Cerebellar cortex (tissue), 1 donor: ENCODE data around the gene FAHD2A.
"Not testable (repeated sequence)": the region's sequence is repeated elsewhere in the genome, so short reads cannot be mapped to it uniquely, and the experiment has no call there.

Source experiments
- DNase-seq: peaks from one replicate; pipeline ENCODE4 v3.0.0-alpha.2; 2015; ENCODE audit warnings: low spot score

Gene FAHD2A, protein sequence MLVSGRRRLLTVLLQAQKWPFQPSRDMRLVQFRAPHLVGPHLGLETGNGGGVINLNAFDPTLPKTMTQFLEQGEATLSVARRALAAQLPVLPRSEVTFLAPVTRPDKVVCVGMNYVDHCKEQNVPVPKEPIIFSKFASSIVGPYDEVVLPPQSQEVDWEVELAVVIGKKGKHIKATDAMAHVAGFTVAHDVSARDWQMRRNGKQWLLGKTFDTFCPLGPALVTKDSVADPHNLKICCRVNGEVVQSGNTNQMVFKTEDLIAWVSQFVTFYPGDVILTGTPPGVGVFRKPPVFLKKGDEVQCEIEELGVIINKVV

DNA sequence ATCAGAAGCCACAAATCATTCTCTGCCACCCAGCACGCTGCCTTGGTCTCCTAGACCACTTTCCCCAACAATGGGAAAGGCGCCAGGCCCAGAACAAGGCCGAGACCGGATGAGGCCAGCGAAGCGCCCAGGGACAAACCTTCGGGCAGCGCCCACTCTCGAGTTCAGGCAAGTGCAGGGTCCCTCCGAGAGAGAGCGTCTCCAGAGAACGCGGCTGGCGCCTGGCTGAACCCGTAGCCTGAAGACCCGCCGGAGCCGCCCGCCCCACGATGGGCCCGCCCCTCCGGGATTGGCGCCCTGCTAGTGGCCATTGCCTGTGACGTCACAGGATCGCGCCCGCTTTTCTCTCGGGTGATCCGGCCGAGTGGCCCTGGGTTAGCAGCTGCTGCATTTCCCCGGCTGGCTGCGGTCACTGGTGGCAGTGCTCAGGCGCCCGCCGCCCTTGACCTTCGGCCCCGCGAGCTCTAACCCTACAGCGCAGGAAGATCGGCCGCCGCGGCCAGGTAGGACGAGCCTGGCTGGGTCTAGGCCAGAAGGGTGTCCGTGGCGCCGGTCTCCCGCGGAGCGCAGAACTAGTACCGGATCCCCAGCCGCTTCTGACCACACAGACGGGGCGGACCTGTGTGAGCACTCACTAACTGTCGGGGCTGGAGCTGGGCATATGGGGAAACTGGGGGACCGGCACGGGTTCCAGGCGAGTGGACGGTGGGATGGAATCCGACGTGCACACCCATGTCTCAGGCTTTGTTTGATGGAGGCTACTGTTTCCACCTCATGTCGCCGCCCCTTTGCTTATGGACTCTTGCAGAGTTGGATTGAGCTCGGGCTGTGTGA, at the start of gene FAHD2A:
TSS of gene FAHD2A (plus strand) at position 339 of the 834 bp plus-strand sequence. CDS start 2,851 bp downstream, outside the sequence.
- peak; percentile 94 for DNase-seq

GRCh38 chr2:95353055-95353575, 49.4 kb upstream of the FAHD2A start:
- no peak for DNase-seq

- DNase-seq = no peak
Measured at GRCh38 chr2:95353613-95354468, 48.7 kb upstream of the FAHD2A start.

- no peak for DNase-seq
Measured at GRCh38 chr2:95354469-95354901, 48.0 kb upstream of the FAHD2A start.

DNA sequence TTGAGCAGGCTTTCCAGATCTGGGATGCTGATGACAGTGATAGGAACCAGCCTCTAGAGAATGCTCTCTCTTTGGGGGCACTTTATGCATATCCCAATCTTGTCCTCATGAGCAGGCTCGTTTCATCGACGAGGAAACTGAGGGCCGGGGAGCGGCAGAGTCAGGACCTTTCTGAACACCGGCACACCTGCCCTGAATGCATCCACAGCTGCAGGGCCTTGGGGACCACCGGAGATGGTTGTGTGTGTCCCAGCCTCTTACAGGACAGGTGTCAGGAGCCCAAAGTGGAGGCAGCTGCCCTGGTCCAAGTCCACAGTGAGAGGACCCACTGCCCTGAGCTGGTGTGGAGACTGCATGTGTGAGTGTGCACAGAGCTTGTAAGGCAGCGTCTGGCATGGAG, 47.6 kb upstream of the FAHD2A start:
- DNase-seq = no peak

DNA sequence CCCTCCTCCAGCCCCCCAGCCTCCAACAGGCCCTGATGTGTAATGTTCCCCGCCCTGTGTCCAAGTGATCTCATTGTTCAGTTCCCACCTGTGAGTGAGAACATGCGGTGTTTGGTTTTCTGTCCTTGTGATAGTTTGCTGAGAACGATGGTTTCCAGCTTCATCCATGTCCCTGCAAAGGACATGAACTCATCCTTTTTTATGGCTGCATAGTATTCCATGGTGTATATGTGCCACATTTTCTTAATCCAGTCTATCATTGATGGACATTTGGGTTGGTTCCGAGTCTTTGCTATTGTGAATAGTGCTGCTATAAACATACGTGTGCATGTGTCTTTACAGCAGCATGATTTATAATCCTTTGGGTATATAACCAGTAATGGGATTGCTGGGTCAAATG, 47.0 kb upstream of the FAHD2A start:
- DNase-seq = not testable (repeated sequence)

DNA sequence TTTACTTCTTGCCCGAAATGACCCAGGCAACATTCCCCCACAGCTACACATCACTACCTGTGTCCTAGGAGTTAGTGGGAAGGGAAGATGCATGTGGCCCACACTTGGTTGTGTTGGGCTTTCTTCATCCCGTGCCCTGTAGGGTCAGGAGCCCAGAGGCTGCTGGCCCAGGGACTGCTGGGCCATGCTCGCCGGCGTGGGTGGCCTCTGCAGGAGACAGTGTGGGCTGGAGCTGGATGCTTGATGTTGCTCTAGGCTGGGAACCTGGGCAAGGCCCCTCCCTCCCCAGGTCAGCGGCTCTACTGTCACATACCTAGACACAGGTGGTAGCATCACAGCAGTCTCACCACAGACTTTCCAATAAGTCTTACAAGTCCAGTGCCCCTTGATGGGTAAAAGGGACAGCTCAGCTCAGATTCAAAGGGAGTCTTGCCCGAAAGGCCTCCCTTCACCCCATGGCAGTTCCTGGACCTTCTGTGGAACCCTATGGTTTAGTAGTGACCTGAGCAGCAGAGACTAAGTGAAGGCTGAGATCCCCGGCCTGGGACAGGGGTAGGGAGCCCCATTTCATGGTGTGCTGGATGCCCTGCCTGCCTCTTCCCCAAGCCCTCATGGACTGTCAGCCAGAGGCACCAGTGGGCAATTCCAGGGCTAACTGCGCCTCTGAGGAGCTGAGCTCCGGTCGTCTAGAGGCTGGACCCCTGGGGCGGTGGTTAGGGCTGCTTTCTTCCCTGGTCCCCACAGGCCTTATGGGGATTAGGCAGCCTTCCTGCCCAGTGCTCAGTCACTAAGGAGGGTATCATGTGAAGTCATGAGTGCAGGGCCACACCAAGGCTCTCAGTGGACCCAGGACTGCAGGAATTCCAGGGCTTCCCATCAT, 45.4 kb upstream of the FAHD2A start:
- DNase-seq = no peak

DNA sequence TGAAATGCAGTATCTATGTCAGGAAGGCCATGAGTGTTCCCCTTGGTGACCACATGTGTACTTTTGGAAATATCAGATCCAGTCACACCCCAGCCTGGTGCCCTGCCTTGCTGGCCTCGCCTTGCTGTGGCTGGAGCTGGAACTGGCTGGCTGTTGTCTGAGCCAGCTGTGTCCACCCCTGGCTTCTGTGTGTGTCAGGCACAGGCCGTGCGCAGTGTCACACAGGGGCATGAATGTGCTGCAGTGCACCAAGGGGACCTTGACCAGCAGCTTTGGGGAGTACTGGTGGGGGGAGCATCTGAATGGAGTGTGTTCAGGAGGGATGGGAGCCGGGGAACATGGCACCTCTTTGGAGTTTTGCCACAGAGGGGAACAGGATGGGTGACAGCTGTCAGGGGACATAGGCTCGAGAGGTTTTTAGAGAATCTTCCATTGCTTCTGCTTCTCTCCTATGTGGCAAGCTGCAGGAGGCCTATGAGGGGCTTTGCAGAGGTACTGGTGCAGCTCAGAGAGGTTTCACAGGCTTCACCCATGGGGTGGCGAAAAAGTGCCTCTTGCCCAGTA, 44.7 kb upstream of the FAHD2A start:
- DNase-seq = no peak

DNA sequence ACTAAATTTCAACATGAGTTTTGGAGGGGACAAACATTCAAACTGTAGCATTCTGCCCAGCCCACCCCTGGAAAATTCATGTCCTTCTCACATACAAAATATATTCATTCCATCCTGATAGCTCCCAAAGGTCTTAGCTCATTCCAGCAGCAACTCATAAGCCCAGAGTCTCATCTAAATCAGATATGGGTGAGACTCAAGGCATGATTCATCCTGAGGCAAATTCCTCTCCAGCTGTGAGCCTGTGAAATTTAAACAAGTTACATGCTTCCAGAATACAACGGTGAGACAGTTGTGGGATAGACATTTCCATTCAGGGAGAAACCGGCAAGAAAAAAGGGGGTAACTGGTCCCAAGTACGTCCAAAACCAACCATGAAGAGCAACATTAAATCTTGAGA, 43.5 kb upstream of the FAHD2A start:
- DNase-seq = no peak

- no peak for DNase-seq
Measured at GRCh38 chr2:95359501-95359930, 43.0 kb upstream of the FAHD2A start.

DNA sequence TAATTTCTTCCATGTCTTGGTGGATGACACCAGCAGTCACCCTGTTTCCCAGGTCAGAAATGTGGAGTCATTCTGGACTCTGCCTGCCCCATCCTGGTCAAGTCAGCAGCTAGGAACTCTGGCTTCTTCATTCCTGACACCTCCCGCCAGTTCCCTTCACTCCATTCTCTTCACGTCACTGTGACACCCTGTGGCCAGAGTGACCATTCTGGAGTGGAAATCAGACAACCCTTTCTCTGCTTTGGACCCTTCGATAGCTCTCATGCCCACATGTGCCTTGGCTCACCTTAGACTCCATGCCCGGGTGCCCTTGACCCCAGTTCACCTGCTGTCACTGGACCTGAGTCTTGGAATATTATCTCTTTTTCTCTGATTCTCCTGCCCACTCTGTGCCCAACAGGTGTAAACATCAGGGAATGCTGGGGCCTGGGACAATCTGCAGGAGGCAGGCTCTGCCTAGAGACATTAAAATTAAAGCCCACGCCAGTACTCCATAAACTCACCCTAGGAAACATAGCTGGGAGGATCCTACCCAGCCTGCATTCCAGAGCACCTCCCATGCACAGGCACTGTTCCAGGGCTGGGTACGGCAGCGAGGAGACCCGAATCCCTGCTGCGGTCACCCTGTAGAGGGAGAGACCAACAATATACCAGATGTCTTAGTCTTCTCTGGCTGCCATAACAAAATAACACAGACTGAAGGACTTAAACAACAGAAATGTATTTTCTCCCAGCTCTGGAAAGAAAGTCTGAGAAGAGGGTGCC, 41.1 kb upstream of the FAHD2A start:
- no peak for DNase-seq

DNA sequence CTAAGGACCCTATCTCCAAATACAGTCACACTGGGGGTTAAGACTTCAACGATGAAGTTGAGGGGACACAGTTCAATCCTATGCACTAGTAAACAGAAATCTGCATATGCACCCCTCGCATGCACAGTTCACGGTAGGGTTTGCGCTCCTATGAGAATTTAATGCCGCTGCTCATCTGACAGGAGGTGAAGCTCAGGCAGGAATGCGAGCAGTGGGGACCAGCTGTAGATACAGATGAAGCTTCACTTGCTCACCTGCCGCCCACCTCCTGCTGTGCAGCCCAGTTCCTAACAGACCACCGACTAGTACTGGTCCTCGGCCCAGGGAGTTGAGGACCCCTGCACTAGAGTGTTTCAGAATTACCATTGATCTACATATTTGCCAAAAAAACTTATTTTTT, 40.0 kb upstream of the FAHD2A start:
- no peak for DNase-seq

DNA sequence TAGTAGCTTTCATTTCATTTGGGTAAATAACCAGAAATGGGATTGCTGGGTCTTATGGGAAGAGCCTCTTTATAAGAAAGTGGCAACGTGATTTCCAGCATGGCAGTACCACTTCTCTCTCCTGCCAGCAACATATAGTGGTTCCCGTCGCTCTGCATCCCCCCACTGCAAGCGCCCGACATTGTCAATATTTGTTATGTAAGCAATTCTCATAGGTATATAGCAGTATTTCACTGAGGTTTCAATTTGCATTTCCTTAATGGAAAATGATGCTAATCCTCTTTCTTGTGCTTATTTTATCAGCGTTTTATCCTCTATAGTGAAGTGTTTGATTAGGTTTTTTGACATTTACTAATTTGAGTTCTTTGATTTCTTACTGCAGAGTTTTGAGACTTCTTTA, 36.0 kb upstream of the FAHD2A start:
- DNase-seq = no peak

- no peak for DNase-seq
Measured at GRCh38 chr2:95372216-95372829, 30.2 kb upstream of the FAHD2A start.

GRCh38 chr2:95372845-95373244, 29.7 kb upstream of the FAHD2A start:
- no peak for DNase-seq

GRCh38 chr2:95374029-95374428, 28.5 kb upstream of the FAHD2A start:
- no peak for DNase-seq

GRCh38 chr2:95374451-95374920, 28.0 kb upstream of the FAHD2A start:
- DNase-seq = no peak

DNA sequence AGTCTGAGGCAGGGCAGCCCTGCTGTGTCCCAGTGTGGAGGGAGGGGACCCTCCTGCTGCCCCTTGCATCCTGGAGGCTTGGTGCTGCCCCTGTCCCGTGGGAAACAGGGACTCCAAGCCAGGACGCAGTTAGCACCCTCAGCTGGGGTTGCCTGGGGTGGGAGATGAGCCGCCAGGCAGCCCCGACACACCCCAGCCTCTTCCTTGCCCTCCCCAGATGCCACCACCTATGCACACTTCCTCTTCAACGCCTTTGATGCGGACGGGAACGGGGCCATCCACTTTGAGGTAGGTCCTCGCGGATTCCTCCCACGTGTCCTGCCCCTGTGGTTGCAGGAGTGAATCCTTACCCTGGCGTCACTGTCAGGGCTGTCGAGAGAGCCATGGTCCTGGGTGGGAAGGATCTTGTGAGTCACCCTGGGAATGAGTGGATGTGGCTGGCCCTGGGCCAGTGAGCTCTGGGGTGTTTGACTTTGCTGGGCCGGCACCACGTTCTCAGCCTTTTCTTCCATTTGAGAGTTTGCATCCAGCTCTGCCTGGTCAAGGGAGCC, 27.5 kb upstream of the FAHD2A start:
- DNase-seq = no peak

GRCh38 chr2:95375532-95376150, 26.9 kb upstream of the FAHD2A start:
- no peak for DNase-seq
